Colonic mucosa (tissue), 4 donors: Measurements from ENCODE around the gene PKD2L1. TPM values are rescaled to one million over a fixed set of nuclear protein-coding genes. Genes with fewer than 3 reads are reported as not detected.

ENCODE experiments used
- DNase-seq: peaks from one replicate; pipeline ENCODE4 v3.0.0-alpha.2; 2020
- H3K27ac ChIP-seq: fragments of 200-600 bp; one replicate; pipeline ENCODE4 v1.8.0; 2021
- H3K27me3 ChIP-seq: fragments of 200-600 bp; one replicate; pipeline ENCODE4 v1.8.0; 2021
- H3K36me3 ChIP-seq: fragments of 200-600 bp; one replicate; pipeline ENCODE4 v1.8.0; 2021
- H3K4me1 ChIP-seq: fragments of 200-600 bp; one replicate; pipeline ENCODE4 v1.8.0; 2021; ENCODE audit warnings: mild to moderate bottlenecking
- H3K4me3 ChIP-seq: fragments of 200-600 bp; one replicate; pipeline ENCODE4 v1.8.0; 2021
- H3K9ac ChIP-seq, 2 donors: one replicate each; pipeline ENCODE4 v1.7.0; 2013; ENCODE audit warnings: control low read depth in 2 of 2, low read depth in 2 of 2, low read length in 2 of 2
- H3K9me3 ChIP-seq: fragments of 200-600 bp; one replicate; pipeline ENCODE4 v1.8.0; 2021
- CTCF ChIP-seq: fragments of 200-600 bp; IDR thresholded peaks from one replicate; pipeline ENCODE4 v1.8.0; 2022; ENCODE audit warnings: antibody characterized with exemption, mild to moderate bottlenecking
- intact Hi-C: fragments of 100-400 bp; cut with DNase I; formaldehyde crosslinking; loops from one replicate; pipeline ENCODE4 v1.14.1; 2022
- total RNA-seq, 2 donors: library from RNA; stranded (reverse); fragmentation: NEBNext Ultra II Directional in 1 of 2; extraction: Animal tissue kit (Norgen Biotek cat#: 25700) in 1 of 2; gene quantifications; one replicate each; pipeline ENCODE4 v1.2.1, GENCODE V29; 2021
- donor health status: healthy.
- donor health status: DM: no; HTN: no; CAD: no.
- donor health status: DM: no; HTN: no; CAD: no.

Gene PKD2L1
- total RNA-seq, 2 donors from 2014 or later, result 0.50 to 0.52 TPM

GRCh38 chr10:100357059-100357858 is 27.2 kb upstream of the PKD2L1 start:
- H3K27ac ChIP-seq, result no peak overlapping the region
- H3K9me3 ChIP-seq, result no peaks in the 10 kb centered on the region
- peaks cover 12% of the 10 kb centered on the region for H3K36me3 ChIP-seq
- no peak for DNase-seq
- H3K27me3 ChIP-seq, result no peaks in the 10 kb centered on the region
- no peaks in the 10 kb centered on the region for H3K4me1 ChIP-seq
- intact Hi-C loops, result no loop called here
- H3K9ac ChIP-seq, result no peak overlapping the region
- H3K4me3 ChIP-seq, result no peak overlapping the region
- TF ChIP-seq CTCF, result no peak

GRCh38 chr10:100356067-100357017 is 26.3 kb upstream of the PKD2L1 start:
- no peak for DNase-seq
- H3K4me3 ChIP-seq, result no peak overlapping the region
- H3K36me3 ChIP-seq, result peaks cover 12% of the 10 kb centered on the region
- intact Hi-C loops, result no loop called here
- no peaks in the 10 kb centered on the region for H3K27me3 ChIP-seq
- no peak for TF ChIP-seq CTCF
- no peak overlapping the region for H3K27ac ChIP-seq
- H3K9me3 ChIP-seq, result no peaks in the 10 kb centered on the region
- no peak overlapping the region for H3K9ac ChIP-seq
- no peaks in the 10 kb centered on the region for H3K4me1 ChIP-seq

GRCh38 chr10:100355086-100355485 is 25.1 kb upstream of the PKD2L1 start:
- Histone ChIP-seq H3K4me3 (no peak overlapping the region), H3K9me3 (no peaks in the 10 kb centered on the region), H3K9ac (no peak overlapping the region), H3K4me1 (no peaks in the 10 kb centered on the region), H3K27me3 (no peaks in the 10 kb centered on the region), H3K27ac (no peak overlapping the region), H3K36me3 (peaks cover 12% of the 10 kb centered on the region)
- intact Hi-C loops, result no loop called here
- no peak for TF ChIP-seq CTCF
- no peak for DNase-seq

- DNase-seq, result no peak
- TF ChIP-seq CTCF, result no peak
- no peak overlapping the region for H3K9ac ChIP-seq
- H3K4me3 ChIP-seq, result no peak overlapping the region
- no peaks in the 10 kb centered on the region for H3K9me3 ChIP-seq
- no peaks in the 10 kb centered on the region for H3K27me3 ChIP-seq
- H3K27ac ChIP-seq, result no peak overlapping the region
- peaks cover 12% of the 10 kb centered on the region for H3K36me3 ChIP-seq
- H3K4me1 ChIP-seq, result no peaks in the 10 kb centered on the region
- intact Hi-C loops, result no loop called here
These were observed 23.9 kb upstream of the PKD2L1 start for GRCh38 chr10:100353770-100354485.

GRCh38 chr10:100350914-100351485 is 21.0 kb upstream of the PKD2L1 start:
- Histone ChIP-seq H3K9me3 (no peaks in the 10 kb centered on the region), H3K9ac (no peak overlapping the region), H3K27ac (no peak overlapping the region), H3K4me1 (no peaks in the 10 kb centered on the region), H3K27me3 (no peaks in the 10 kb centered on the region), H3K36me3 (peaks cover 12% of the 10 kb centered on the region), H3K4me3 (no peak overlapping the region)
- no peak for DNase-seq
- intact Hi-C loops, result no loop called here
- TF ChIP-seq CTCF, result no peak
